HCT116 (cell line): ENCODE data around the gene CHL1. TPM values are rescaled to one million over a fixed set of nuclear protein-coding genes. Genes with fewer than 3 reads are reported as not detected.

Experiments
- ATAC-seq: fragments of 200-7000 bp; cut with Tn5 transposase; 2 replicates; pipeline ENCODE4 v1.9.1; 2020; ENCODE audit warnings: mild to moderate bottlenecking, moderate library complexity
- BruUV-seq: library from RNA; stranded (reverse); fragments of 400-500 nt; replicated peaks from 2 replicates; lab custom pipeline; 2021; lab: Mats Ljungman, UMichigan
- CTCF ChIA-PET: fragments of 300-600 bp; sonication (Branson Sonifier 250); formaldehyde crosslinking; loops from one replicate; lab custom pipeline; 2021; ENCODE audit warnings: antibody characterized with exemption; lab: Charles Lee
- POLR2A ChIA-PET: fragments of 300-600, 350-600 bp; sonication (Branson Sonifier 250); formaldehyde crosslinking; loops from one replicate; lab custom pipeline; 2021; ENCODE audit warnings: antibody characterized with exemption; lab: Charles Lee
- RAD21 ChIA-PET, 2 experiments: fragments of 300-600 bp; sonication (Branson Sonifier 250); formaldehyde crosslinking; loops; one replicate each; lab custom pipeline; 2023; ENCODE audit warnings: low total read pairs in 2 of 2; ENCODE audit not compliant: uncharacterized antibody in 2 of 2, unreplicated experiment in 2 of 2, low non-redundant PET in 1 of 2; lab: Charles Lee
- DNase-seq: peaks from one replicate; pipeline ENCODE4 v3.0.0-alpha.2; 2010; ENCODE audit warnings: low read depth, low spot score
- H2AFZ ChIP-seq: fragments of 200-600 bp; shearing (Covaris generic), sonication (generic); 2 replicates; pipeline ENCODE4 v1.6.1; 2017; ENCODE audit warnings: low read depth, mixed run types, mixed read lengths, antibody characterized with exemption, low read length; ENCODE audit not compliant: poor library complexity, severe bottlenecking
- H3K27ac ChIP-seq: 2 replicates; pipeline ENCODE4 v1.5.1; 2012; ENCODE audit warnings: low read depth, low read length
- H3K27me3 ChIP-seq: fragments of 200-600 bp; sonication (generic); 2 replicates; pipeline ENCODE4 v1.6.1; 2016; ENCODE audit warnings: mixed run types, low read length, mixed read lengths; ENCODE audit not compliant: insufficient read depth
- H3K36me3 ChIP-seq, 2 experiments: fragments of 200-500 bp in 1 of 2; fragments of 200-600 bp in 1 of 2; sonication (Bioruptor generic) in 1 of 2; sonication (generic) in 1 of 2; 2 replicates each; pipeline versions ENCODE4 v1.5.1 to v1.6.1; 2014 to 2016; ENCODE audit warnings: low read length in 2 of 2, inconsistent platforms in 1 of 2, mixed read lengths in 1 of 2, mixed run types in 1 of 2; ENCODE audit not compliant: insufficient read depth in 2 of 2, control insufficient read depth in 1 of 2
- H3K4me1 ChIP-seq, 2 experiments: fragments of 200-600 bp in 1 of 2; sonication (generic) in 1 of 2; 2 replicates each; pipeline versions ENCODE4 v1.5.1 to v1.6.1; 2012 to 2017; ENCODE audit warnings: low read length in 2 of 2, inconsistent platforms in 1 of 2, mild to moderate bottlenecking in 1 of 2, mixed read lengths in 1 of 2, mixed run types in 1 of 2, moderate library complexity in 1 of 2; ENCODE audit not compliant: insufficient read depth in 2 of 2, control insufficient read depth in 1 of 2
- H3K4me2 ChIP-seq: fragments of 200-600 bp; sonication (generic); 2 replicates; pipeline ENCODE4 v1.6.1; 2017; ENCODE audit warnings: mixed run types, low read length, mixed read lengths
- H3K4me3 ChIP-seq, 2 experiments: fragments of 200-600 bp in 1 of 2; sonication (generic) in 1 of 2; replicated peaks in 1 of 2; 2 replicates each; pipeline ENCODE4 v1.5.1; 2011 to 2016; ENCODE audit warnings: low read length in 2 of 2, control low read depth in 1 of 2, low read depth in 1 of 2, mild to moderate bottlenecking in 1 of 2, mixed read lengths in 1 of 2, mixed run types in 1 of 2
- H3K79me2 ChIP-seq: fragments of 200-600 bp; sonication (generic); 2 replicates; pipeline ENCODE4 v1.6.1; 2017; ENCODE audit warnings: mild to moderate bottlenecking, mixed run types, low read length, moderate library complexity, mixed read lengths; ENCODE audit not compliant: insufficient read depth
- H3K9ac ChIP-seq: fragments of 200-600 bp; sonication (generic); 2 replicates; pipeline ENCODE4 v1.6.1; 2016; ENCODE audit warnings: low read length, mixed read lengths
- H3K9me2 ChIP-seq: fragments of 200-600 bp; sonication (generic), shearing (Covaris generic); 2 replicates; pipeline ENCODE4 v1.6.1; 2017; ENCODE audit warnings: mixed run types, mild to moderate bottlenecking, moderate library complexity; ENCODE audit not compliant: insufficient read depth
- H3K9me3 ChIP-seq, 2 experiments: fragments of 200-500 bp in 1 of 2; fragments of 200-600 bp in 1 of 2; sonication (Bioruptor generic) in 1 of 2; sonication (generic) in 1 of 2; 2 replicates each; pipeline ENCODE4 v1.6.1; 2014 to 2017; ENCODE audit warnings: low read length in 2 of 2, mixed read lengths in 2 of 2, inconsistent platforms in 1 of 2, low read depth in 1 of 2, mild to moderate bottlenecking in 1 of 2, mixed run types in 1 of 2, moderate library complexity in 1 of 2; ENCODE audit not compliant: control insufficient read depth in 1 of 2, insufficient read depth in 1 of 2
- H4K20me1 ChIP-seq: fragments of 200-600 bp; sonication (generic), shearing (Covaris generic); 2 replicates; pipeline ENCODE4 v1.6.1; 2017; ENCODE audit warnings: mixed run types, mild to moderate bottlenecking, moderate library complexity; ENCODE audit not compliant: insufficient read depth
- CBX3 ChIP-seq: IDR thresholded peaks from 2 replicates; pipeline ENCODE4 v1.6.1; 2012; ENCODE audit warnings: low read depth
- CEBPB ChIP-seq: IDR thresholded peaks from 2 replicates; pipeline ENCODE4 v1.6.1; 2012; ENCODE audit warnings: low read depth
- EGR1 ChIP-seq: IDR thresholded peaks from 2 replicates; pipeline ENCODE4 v1.6.1; 2012; ENCODE audit warnings: low read depth
- ELF1 ChIP-seq: IDR thresholded peaks from 2 replicates; pipeline ENCODE4 v1.6.1; 2012; ENCODE audit warnings: low read depth, borderline replicate concordance
- EZH2 ChIP-seq: fragments of 200-600 bp; sonication (generic); IDR thresholded peaks from 2 replicates; pipeline ENCODE4 v1.6.1; 2017; ENCODE audit warnings: antibody characterized with exemption, mixed run types
- FOSL1 ChIP-seq: IDR thresholded peaks from 2 replicates; pipeline ENCODE4 v1.6.1; 2012; ENCODE audit warnings: low read depth
- POLR2A ChIP-seq: IDR thresholded peaks from 2 replicates; pipeline ENCODE4 v1.7.0; 2011; ENCODE audit warnings: borderline replicate concordance; ENCODE audit not compliant: insufficient read depth, insufficient read length; ENCODE audit errors: extremely low read depth
- POLR2AphosphoS5 ChIP-seq: IDR thresholded peaks from 2 replicates; pipeline ENCODE4 v1.6.1; 2011; ENCODE audit warnings: mild to moderate bottlenecking, low read depth, low read length, moderate library complexity
- REST ChIP-seq: IDR thresholded peaks from 2 replicates; pipeline ENCODE4 v1.6.1; 2012; ENCODE audit warnings: low read depth
- SP1 ChIP-seq: IDR thresholded peaks from 2 replicates; pipeline ENCODE4 v1.6.1; 2012; ENCODE audit warnings: low read depth
- SRF ChIP-seq: IDR thresholded peaks from 2 replicates; pipeline ENCODE4 v1.6.1; 2012; ENCODE audit warnings: low read depth
- TCF7L2 ChIP-seq: IDR thresholded peaks from 2 replicates; pipeline ENCODE4 v1.7.0; 2011; ENCODE audit warnings: borderline replicate concordance, inconsistent platforms; ENCODE audit not compliant: insufficient read depth, insufficient read length; ENCODE audit errors: extremely low read depth
- YY1 ChIP-seq: IDR thresholded peaks from 2 replicates; pipeline ENCODE4 v1.6.1; 2011; ENCODE audit warnings: low read length, low read depth, moderate library complexity, mild to moderate bottlenecking; ENCODE audit not compliant: insufficient replicate concordance; ENCODE audit errors: extremely low read depth
- ZBTB33 ChIP-seq: IDR thresholded peaks from 2 replicates; pipeline ENCODE4 v1.6.1; 2011; ENCODE audit warnings: mild to moderate bottlenecking, low read length, moderate library complexity; ENCODE audit not compliant: insufficient replicate concordance; ENCODE audit errors: extremely low read depth
- ZFX ChIP-seq: fragments of 450-650 bp; IDR thresholded peaks from 2 replicates; pipeline ENCODE4 v1.6.1; 2017
- intact Hi-C: fragments of 100-400 bp; cut with micrococcal nuclease; formaldehyde crosslinking; loops from 2 replicates; pipeline ENCODE4 v1.10.0; 2022
- total RNA-seq: library from RNA; stranded (reverse); gene quantifications from one replicate; pipeline ENCODE4 v1.2.1, GENCODE V29; 2021; ENCODE audit not compliant: unreplicated experiment
- TF ChIP-seq, protein P1 (sequence below): IDR thresholded peaks from 2 replicates; pipeline ENCODE4 v1.6.1; 2012
- TF ChIP-seq, protein P2 (sequence below): IDR thresholded peaks from 2 replicates; pipeline ENCODE4 v1.6.1; 2012

The CHL1 gene
- total RNA-seq, 1 experiment from 2014 or later: not detected

- Histone ChIP-seq H3K9me3 (peaks cover 4 to 12% of the 10 kb centered on the region in 2 experiments; a peak in 2 of 4 replicates), H3K79me2 (no peaks in the 10 kb centered on the region), H2AFZ (no peak overlapping the region), H3K36me3 (no peaks in the 10 kb centered on the region), H3K4me3 (no peak overlapping the region), H3K27ac (no peak overlapping the region), H3K4me2 (no peak overlapping the region), H3K9ac (no peak overlapping the region), H4K20me1 (no peaks in the 10 kb centered on the region), H3K27me3 (no peaks in the 10 kb centered on the region), H3K9me2 (no peaks in the 10 kb centered on the region), H3K4me1 (no peaks in the 10 kb centered on the region)
- no peak for ATAC-seq
- ChIA-PET CTCF (no interaction called here), POLR2A (no interaction called here), RAD21 (no interaction called here)
- BruUV-seq: no TSS peak
- no peak for DNase-seq
- TF ChIP-seq SRF (no peak), EZH2 (no peak), EGR1 (no peak), YY1 (no peak), ZBTB33 (no peak), SP1 (no peak), CBX3 (no peak), POLR2A (no peak), POLR2AphosphoS5 (no peak), TCF7L2 (no peak), FOSL1 (no peak), ELF1 (no peak), REST (no peak), CEBPB (no peak), ZFX (no peak)
- TF ChIP-seq, protein P1, sequence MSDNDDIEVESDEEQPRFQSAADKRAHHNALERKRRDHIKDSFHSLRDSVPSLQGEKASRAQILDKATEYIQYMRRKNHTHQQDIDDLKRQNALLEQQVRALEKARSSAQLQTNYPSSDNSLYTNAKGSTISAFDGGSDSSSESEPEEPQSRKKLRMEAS: no peak
- TF ChIP-seq, protein P2, sequence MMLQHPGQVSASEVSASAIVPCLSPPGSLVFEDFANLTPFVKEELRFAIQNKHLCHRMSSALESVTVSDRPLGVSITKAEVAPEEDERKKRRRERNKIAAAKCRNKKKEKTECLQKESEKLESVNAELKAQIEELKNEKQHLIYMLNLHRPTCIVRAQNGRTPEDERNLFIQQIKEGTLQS: no peak
- intact Hi-C loops: no loop called here
These were observed 244.3 kb downstream of the CHL1 start for GRCh38 chr3:440826-441225.
